ENCODE data around the gene DCC. TPM values are rescaled to one million over a fixed set of nuclear protein-coding genes. Genes with fewer than 3 reads are reported as not detected.

DCC gene
- total and polyA plus RNA-seq, 2 experiments from 2014 or later: not detected

- H3K79me2 ChIP-seq (ENCODE audit: insufficient read depth): no peaks in the 10 kb centered on the region
- H3K4me1 ChIP-seq (ENCODE audit: insufficient read depth): no peaks in the 10 kb centered on the region
- DNase-seq: no peak
- no peak overlapping the region for H3K9ac ChIP-seq
- TF ChIP-seq EZH2phosphoT487 (IDR thresholded peaks at IDR 0.05; ENCODE audit: insufficient read depth, low read depth) (no peak), EZH2 (IDR thresholded peaks at IDR 0.05; ENCODE audit: insufficient read depth, poor library complexity, severe bottlenecking) (no peak)
- no peak overlapping the region for H3K27ac ChIP-seq
- H3K9me2 ChIP-seq (ENCODE audit: insufficient read depth): no peaks in the 10 kb centered on the region
- no peak overlapping the region for H2AFZ ChIP-seq
- no peaks in the 10 kb centered on the region for H3F3A ChIP-seq (ENCODE audit: insufficient read depth)
- H3K27me3 ChIP-seq (replicated peaks; ENCODE audit: insufficient read depth): no peaks in the 10 kb centered on the region
- H3K36me3 ChIP-seq (ENCODE audit: low read depth): no peaks in the 10 kb centered on the region
- H4K20me1 ChIP-seq (ENCODE audit: insufficient read depth): no peaks in the 10 kb centered on the region
- no peak overlapping the region for H3K4me3 ChIP-seq
- no peak overlapping the region for H3K4me2 ChIP-seq (ENCODE audit: unreplicated experiment)
- in situ Hi-C loops (cut with MboI): no loop called here
- H3K9me3 ChIP-seq (ENCODE audit: low read depth): peaks cover 7% of the 10 kb centered on the region
- 15 to 25% methylated on average over 3 of the region's 3 CpGs for WGBS, 2 experiments (ENCODE audit: low coverage in 1 of 2, low lambda C conversion rate in 2 of 2, missing lambda C conversion rate in 2 of 2)
These were observed 1045.9 kb downstream of the DCC start for GRCh38 chr18:53385889-53386288.

DNA sequence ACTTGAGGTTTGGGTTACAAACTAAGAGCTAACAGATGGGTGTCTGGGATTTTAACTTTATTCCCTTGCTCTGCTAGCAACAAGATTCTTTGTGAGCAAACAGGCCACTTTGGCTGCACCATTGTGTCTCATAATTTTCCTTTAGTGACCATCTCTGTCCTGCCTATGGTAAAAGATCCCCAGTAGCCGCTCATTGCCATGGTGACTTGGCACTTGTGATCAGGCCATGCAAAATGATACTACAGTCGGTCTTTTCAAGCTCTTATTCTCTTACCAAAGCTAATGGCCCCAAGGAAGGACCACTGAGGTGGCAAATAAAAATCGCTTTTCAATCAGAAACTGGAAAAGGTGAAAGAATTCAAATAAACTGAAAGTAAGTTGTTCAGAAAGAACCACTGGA, 1047.6 kb downstream of the DCC start:
- no peak overlapping the region for H3K4me3 ChIP-seq
- H3K9ac ChIP-seq: no peak overlapping the region
- H2AFZ ChIP-seq: no peak overlapping the region
- no peak overlapping the region for H3K27ac ChIP-seq
- H3K79me2 ChIP-seq (ENCODE audit: insufficient read depth): no peaks in the 10 kb centered on the region
- H3K9me3 ChIP-seq (ENCODE audit: low read depth): peaks cover 7% of the 10 kb centered on the region
- no peaks in the 10 kb centered on the region for H3K9me2 ChIP-seq (ENCODE audit: insufficient read depth)
- DNase-seq: no peak
- 23 to 39% methylated on average over 3 of the region's 3 CpGs for WGBS, 2 experiments (ENCODE audit: low coverage in 1 of 2, low lambda C conversion rate in 2 of 2, missing lambda C conversion rate in 2 of 2)
- in situ Hi-C loops (cut with MboI): no loop called here
- no peaks in the 10 kb centered on the region for H3K36me3 ChIP-seq (ENCODE audit: low read depth)
- no peaks in the 10 kb centered on the region for H3K4me1 ChIP-seq (ENCODE audit: insufficient read depth)
- TF ChIP-seq EZH2 (IDR thresholded peaks at IDR 0.05; ENCODE audit: insufficient read depth, poor library complexity, severe bottlenecking): no peak
- TF ChIP-seq EZH2phosphoT487 (IDR thresholded peaks at IDR 0.05; ENCODE audit: insufficient read depth, low read depth): no peak
- H4K20me1 ChIP-seq (ENCODE audit: insufficient read depth): no peaks in the 10 kb centered on the region
- H3F3A ChIP-seq (ENCODE audit: insufficient read depth): no peaks in the 10 kb centered on the region
- no peaks in the 10 kb centered on the region for H3K27me3 ChIP-seq (replicated peaks; ENCODE audit: insufficient read depth)
- H3K4me2 ChIP-seq (ENCODE audit: unreplicated experiment): no peak overlapping the region

DNA sequence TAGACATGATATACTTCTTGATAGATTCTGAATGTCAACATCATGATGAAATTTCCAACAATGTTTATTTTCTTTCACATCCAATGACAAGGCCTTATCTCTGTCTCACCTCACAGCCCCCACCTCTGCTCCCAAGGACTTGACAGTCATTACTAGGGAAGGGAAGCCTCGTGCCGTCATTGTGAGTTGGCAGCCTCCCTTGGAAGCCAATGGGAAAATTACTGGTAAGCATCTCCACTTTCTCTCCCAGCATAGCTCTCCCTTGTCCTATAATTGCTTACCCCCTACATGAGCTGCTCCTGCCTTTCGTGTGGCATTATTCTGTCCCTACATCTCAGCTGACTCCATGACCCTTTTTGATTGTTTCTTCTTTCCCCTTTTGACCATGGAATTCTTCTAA, 1062.7 kb downstream of the DCC start:
- no peaks in the 10 kb centered on the region for H3K4me1 ChIP-seq (ENCODE audit: insufficient read depth)
- DNase-seq: no peak
- in situ Hi-C loops (cut with MboI): no loop called here
- no peak overlapping the region for H3K4me3 ChIP-seq
- TF ChIP-seq EZH2phosphoT487 (IDR thresholded peaks at IDR 0.05; ENCODE audit: insufficient read depth, low read depth) (no peak), EZH2 (IDR thresholded peaks at IDR 0.05; ENCODE audit: insufficient read depth, poor library complexity, severe bottlenecking) (no peak)
- H2AFZ ChIP-seq: no peak overlapping the region
- no peak overlapping the region for H3K4me2 ChIP-seq (ENCODE audit: unreplicated experiment)
- no peaks in the 10 kb centered on the region for H3K79me2 ChIP-seq (ENCODE audit: insufficient read depth)
- no peak overlapping the region for H3K9ac ChIP-seq
- H3K27ac ChIP-seq: no peak overlapping the region
- no peaks in the 10 kb centered on the region for H4K20me1 ChIP-seq (ENCODE audit: insufficient read depth)
- H3K36me3 ChIP-seq (ENCODE audit: low read depth): no peaks in the 10 kb centered on the region
- WGBS, 2 experiments (ENCODE audit: low coverage in 1 of 2, low lambda C conversion rate in 2 of 2, missing lambda C conversion rate in 2 of 2): 27 to 36% methylated on average over 3 of the region's 3 CpGs
- H3K9me2 ChIP-seq (ENCODE audit: insufficient read depth): no peaks in the 10 kb centered on the region
- peaks cover 3% of the 10 kb centered on the region for H3K9me3 ChIP-seq (ENCODE audit: low read depth)
- H3F3A ChIP-seq (ENCODE audit: insufficient read depth): no peaks in the 10 kb centered on the region
- no peaks in the 10 kb centered on the region for H3K27me3 ChIP-seq (replicated peaks; ENCODE audit: insufficient read depth)

- Histone ChIP-seq H3K36me3 (ENCODE audit: low read depth) (no peaks in the 10 kb centered on the region), H3K4me3 (no peak overlapping the region), H3K79me2 (ENCODE audit: insufficient read depth) (no peaks in the 10 kb centered on the region), H3K27ac (no peak overlapping the region), H3K4me2 (ENCODE audit: unreplicated experiment) (no peak overlapping the region), H3K4me1 (ENCODE audit: insufficient read depth) (no peaks in the 10 kb centered on the region), H3K9ac (no peak overlapping the region), H3K9me3 (ENCODE audit: low read depth) (no peaks in the 10 kb centered on the region), H3F3A (ENCODE audit: insufficient read depth) (no peaks in the 10 kb centered on the region), H4K20me1 (ENCODE audit: insufficient read depth) (no peaks in the 10 kb centered on the region), H3K9me2 (ENCODE audit: insufficient read depth) (no peaks in the 10 kb centered on the region), H2AFZ (no peak overlapping the region), H3K27me3 (replicated peaks; ENCODE audit: insufficient read depth) (no peaks in the 10 kb centered on the region)
- in situ Hi-C loops (cut with MboI): no loop called here
- no peak for DNase-seq
- TF ChIP-seq EZH2phosphoT487 (IDR thresholded peaks at IDR 0.05; ENCODE audit: insufficient read depth, low read depth) (no peak), EZH2 (IDR thresholded peaks at IDR 0.05; ENCODE audit: insufficient read depth, poor library complexity, severe bottlenecking) (no peak)
- 71% methylated on average over 5 of the region's 5 CpGs for WGBS, 2 experiments (ENCODE audit: low coverage in 1 of 2, low lambda C conversion rate in 2 of 2, missing lambda C conversion rate in 2 of 2)
These were observed 1068.3 kb downstream of the DCC start for GRCh38 chr18:53408271-53408670.

DNA sequence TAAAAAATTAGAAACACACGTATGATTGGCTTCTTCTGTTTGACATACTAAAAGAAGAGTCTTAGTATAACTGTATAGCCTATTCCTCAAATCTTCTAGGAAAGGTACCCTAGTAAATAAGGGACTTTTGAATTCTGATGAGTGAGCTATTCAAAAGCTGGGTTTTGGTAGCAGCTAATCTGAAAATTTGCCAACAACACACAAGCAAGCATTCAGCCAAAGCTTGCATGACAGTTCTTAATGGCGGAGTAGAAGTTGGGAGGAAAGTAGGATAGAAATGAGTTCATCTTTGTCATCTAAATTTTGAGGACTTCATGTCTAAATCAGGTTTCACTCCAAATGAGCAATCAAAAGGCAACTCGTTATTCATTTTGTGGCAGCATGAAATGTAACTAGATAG, 1071.5 kb downstream of the DCC start:
- Histone ChIP-seq H3K36me3 (ENCODE audit: low read depth) (no peaks in the 10 kb centered on the region), H3K9ac (no peak overlapping the region), H3K9me2 (ENCODE audit: insufficient read depth) (no peaks in the 10 kb centered on the region), H3K4me2 (ENCODE audit: unreplicated experiment) (no peak overlapping the region), H2AFZ (no peak overlapping the region), H4K20me1 (ENCODE audit: insufficient read depth) (no peaks in the 10 kb centered on the region), H3K79me2 (ENCODE audit: insufficient read depth) (no peaks in the 10 kb centered on the region), H3K27me3 (replicated peaks; ENCODE audit: insufficient read depth) (no peaks in the 10 kb centered on the region), H3K4me1 (ENCODE audit: insufficient read depth) (no peaks in the 10 kb centered on the region), H3F3A (ENCODE audit: insufficient read depth) (no peaks in the 10 kb centered on the region), H3K9me3 (ENCODE audit: low read depth) (no peaks in the 10 kb centered on the region), H3K4me3 (no peak overlapping the region), H3K27ac (no peak overlapping the region)
- in situ Hi-C loops (cut with MboI): no loop called here
- TF ChIP-seq EZH2 (IDR thresholded peaks at IDR 0.05; ENCODE audit: insufficient read depth, poor library complexity, severe bottlenecking) (no peak), EZH2phosphoT487 (IDR thresholded peaks at IDR 0.05; ENCODE audit: insufficient read depth, low read depth) (no peak)
- WGBS, 2 experiments (ENCODE audit: low coverage in 1 of 2, low lambda C conversion rate in 2 of 2, missing lambda C conversion rate in 2 of 2): 3% methylated on average over 3 of the region's 3 CpGs
- DNase-seq: no peak
